Psoas muscle (tissue), 8 donors: ENCODE measurements around the gene DOK3. TPM values are rescaled to one million over a fixed set of nuclear protein-coding genes. Genes with fewer than 3 reads are reported as not detected.
A peak's percentile ranks its signal among the peaks of the same experiment; 100 is the strongest.

Experiments
- ATAC-seq, 4 donors: fragments of 200-7000 bp; cut with Tn5 transposase; one replicate each; pipeline ENCODE4 v1.9.1; 2020; ENCODE audit warnings: moderate library complexity in 3 of 4, mild to moderate bottlenecking in 2 of 4
- DNase-seq, 2 donors: peaks; one replicate each; pipeline ENCODE4 v3.0.0-alpha.2; 2020
- H3K27ac ChIP-seq: fragments of 200-600 bp; one replicate; pipeline ENCODE4 v1.8.0; 2022
- H3K27me3 ChIP-seq, 3 donors: fragments of 200-600 bp in 1 of 3; one replicate each; pipeline versions ENCODE4 v1.6.1 to v1.8.0; 2013 to 2022; ENCODE audit warnings: low read length in 2 of 3, mild to moderate bottlenecking in 2 of 3, moderate library complexity in 1 of 3; ENCODE audit not compliant: insufficient read depth in 3 of 3
- H3K36me3 ChIP-seq, 2 donors: fragments of 200-600 bp in 1 of 2; one replicate each; pipeline versions ENCODE4 v1.6.1 to v1.8.0; 2013 to 2022; ENCODE audit warnings: low read depth in 1 of 2, mild to moderate bottlenecking in 1 of 2, moderate library complexity in 1 of 2; ENCODE audit not compliant: insufficient read depth in 1 of 2
- H3K4me1 ChIP-seq: fragments of 200-600 bp; one replicate; pipeline ENCODE4 v1.8.0; 2022
- H3K4me3 ChIP-seq: fragments of 200-600 bp; one replicate; pipeline ENCODE4 v1.8.0; 2022; ENCODE audit warnings: mild to moderate bottlenecking
- H3K9me3 ChIP-seq: fragments of 200-600 bp; one replicate; pipeline ENCODE4 v1.8.0; 2022
- WGBS, 3 donors: extraction: QIAGEN DNeasy Blood & Tissue Kit; methylation state at CpG; one replicate each; pipeline versions ENCODE4 v1.1.6 to v1.1.7; 2013; 5-methylcytosine and 5-hydroxymethylcytosine counted together
- intact Hi-C, 2 donors: fragments of 100-400 bp; cut with DNase I; formaldehyde crosslinking; loops; one replicate each; pipeline versions ENCODE4 v1.11.0 to v1.14.2; 2022
- polyA plus RNA-seq, 3 donors: library from polyadenylated mRNA; stranded (reverse); fragments of 200-250 nt; gene quantifications; one replicate each; pipeline ENCODE4 v1.2.3, GENCODE V29; 2013
- total RNA-seq, 4 donors: library from RNA; stranded (reverse); fragmentation: NEBNext Ultra II Directional in 2 of 4; extraction: Animal tissue kit (Norgen Biotek cat#: 25700) in 2 of 4; gene quantifications; one replicate each; pipeline versions ENCODE4 v1.2.1 to v1.2.4, GENCODE V29; 2021 to 2023
- TF ChIP-seq, protein P1 (sequence below): fragments of 200-600 bp; IDR thresholded peaks from one replicate; pipeline ENCODE4 v1.8.0; 2022; ENCODE audit warnings: antibody characterized with exemption
- donor health status: healthy with polysubstance abuse.
- donor health status: DM: no; HTN: no; CAD: no; lungs with moderate emphysema.
- donor health status: Bipolar disorder and iron deficiency.
- donor health status: healthy.
- donor health status: DM: yes; HTN: yes; CAD: no.
- donor health status: DM: no; HTN: no; CAD: no.
- donor health status: DM: no; HTN: no; CAD: no.
- donor health status: DM: yes; HTN: yes; CAD: no.

DOK3 gene
- total and polyA plus RNA-seq, 7 donors: 0.44 to 5.4 (median 3.3) TPM

DNA sequence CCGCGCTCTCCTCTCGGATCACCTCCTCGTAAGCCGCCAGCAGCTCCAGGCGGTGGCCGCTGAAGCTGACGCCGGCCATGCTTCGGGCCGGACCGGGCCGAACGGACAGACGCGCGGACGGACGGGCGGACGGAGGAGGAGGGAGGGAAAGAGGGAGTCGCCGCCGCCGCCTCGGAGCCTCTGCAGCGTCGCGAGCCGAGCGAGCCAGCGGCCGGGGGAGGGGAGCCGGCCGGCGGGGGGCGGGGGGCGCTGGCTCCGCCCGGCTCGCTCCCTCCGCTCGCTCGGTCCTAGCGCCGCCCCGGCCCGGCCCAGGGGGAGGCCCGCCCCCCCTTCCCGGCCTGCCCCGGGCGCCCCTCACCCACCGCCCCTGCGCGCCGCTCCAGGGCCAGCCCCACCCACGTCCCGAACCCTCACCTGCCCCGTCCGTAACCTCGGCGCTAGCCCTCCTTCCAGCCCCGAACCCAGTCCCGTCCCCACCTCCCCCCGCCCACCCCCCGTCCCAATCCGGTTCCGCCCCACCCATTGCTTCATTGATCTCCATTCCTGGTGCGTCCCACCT, 36.1 kb downstream of the DOK3 start, which contains the start of gene DBN1:
TSS of gene DBN1 (minus strand) at position 192 of the 559 bp plus-strand sequence. CDS start at position 79, 113 bp downstream.
- ATAC-seq (peak; percentile 23 to 58 (median 46)), DNase-seq (peak; percentile 62 to 78)
- peak within 1 kb of the TSS; percentile 55 for H3K27ac ChIP-seq
- no peaks in the 10 kb centered on the region for H3K27me3 ChIP-seq
- intact Hi-C loops: no loop called here
- no peaks in the 10 kb centered on the region for H3K36me3 ChIP-seq
- WGBS, 3 donors: 4 to 14% (median 8%) methylated on average over 7 to 65 of the region's 69 CpGs
- H3K9me3 ChIP-seq: no peaks in the 10 kb centered on the region
- H3K4me1 ChIP-seq: peaks cover 11% of the 10 kb centered on the region
- TF ChIP-seq, protein P1, sequence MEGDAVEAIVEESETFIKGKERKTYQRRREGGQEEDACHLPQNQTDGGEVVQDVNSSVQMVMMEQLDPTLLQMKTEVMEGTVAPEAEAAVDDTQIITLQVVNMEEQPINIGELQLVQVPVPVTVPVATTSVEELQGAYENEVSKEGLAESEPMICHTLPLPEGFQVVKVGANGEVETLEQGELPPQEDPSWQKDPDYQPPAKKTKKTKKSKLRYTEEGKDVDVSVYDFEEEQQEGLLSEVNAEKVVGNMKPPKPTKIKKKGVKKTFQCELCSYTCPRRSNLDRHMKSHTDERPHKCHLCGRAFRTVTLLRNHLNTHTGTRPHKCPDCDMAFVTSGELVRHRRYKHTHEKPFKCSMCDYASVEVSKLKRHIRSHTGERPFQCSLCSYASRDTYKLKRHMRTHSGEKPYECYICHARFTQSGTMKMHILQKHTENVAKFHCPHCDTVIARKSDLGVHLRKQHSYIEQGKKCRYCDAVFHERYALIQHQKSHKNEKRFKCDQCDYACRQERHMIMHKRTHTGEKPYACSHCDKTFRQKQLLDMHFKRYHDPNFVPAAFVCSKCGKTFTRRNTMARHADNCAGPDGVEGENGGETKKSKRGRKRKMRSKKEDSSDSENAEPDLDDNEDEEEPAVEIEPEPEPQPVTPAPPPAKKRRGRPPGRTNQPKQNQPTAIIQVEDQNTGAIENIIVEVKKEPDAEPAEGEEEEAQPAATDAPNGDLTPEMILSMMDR: no peak
- peak within 1 kb of the TSS; percentile 76 for H3K4me3 ChIP-seq

DNA sequence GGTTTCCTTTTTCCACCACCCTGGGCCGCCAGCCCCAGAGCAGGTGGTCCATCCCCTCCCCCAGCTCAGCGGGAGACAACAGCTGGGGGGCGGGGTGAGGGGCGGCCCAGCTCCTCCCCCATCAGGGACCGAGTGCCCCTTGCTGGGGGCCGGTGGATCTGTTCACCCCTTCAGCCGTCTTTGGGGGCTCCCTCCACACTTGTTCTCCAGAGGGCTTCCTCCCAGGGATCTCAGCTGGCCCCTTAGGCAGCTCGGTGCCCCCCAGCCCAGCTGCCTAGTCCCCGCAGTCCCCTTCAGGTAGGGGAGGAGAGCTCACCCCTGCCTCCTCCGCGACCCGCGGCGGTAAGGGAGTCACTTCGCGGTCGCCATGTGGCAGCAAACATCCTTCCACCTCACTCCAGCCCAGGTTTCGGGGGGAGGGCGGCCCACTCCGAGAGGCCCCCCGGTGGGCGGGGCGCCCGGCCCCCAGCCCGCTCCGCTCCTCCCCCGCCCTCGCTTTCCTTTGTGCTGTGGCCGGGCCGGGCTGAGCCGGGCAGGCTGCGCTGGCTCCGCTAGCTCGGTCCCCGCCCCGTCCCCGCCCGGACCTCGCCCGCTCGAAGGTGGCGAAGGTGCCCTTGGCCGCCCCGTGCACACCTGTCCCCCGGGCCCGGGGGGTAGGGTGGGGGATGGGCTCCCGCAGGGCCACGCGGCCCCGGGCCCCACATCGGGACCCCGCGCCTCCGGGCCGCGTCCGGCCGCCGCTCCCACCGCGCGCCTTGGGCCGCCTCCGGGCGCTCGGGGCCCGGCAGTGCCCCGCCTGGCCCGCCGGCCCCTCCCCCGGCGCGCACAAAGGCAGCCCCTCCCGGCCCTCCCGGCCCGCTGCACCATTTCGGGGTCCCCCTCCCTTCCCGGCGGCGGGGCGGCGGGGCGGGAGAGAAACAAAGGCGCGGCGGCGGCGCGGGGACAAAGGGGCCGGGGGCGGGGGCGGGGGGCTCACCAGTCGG, 36.9 kb downstream of the DOK3 start:
- Histone ChIP-seq H3K4me3 (peak overlapping the region; percentile 76), H3K4me1 (peaks cover 8% of the 10 kb centered on the region), H3K27ac (peak overlapping the region; percentile 55), H3K36me3 (no peaks in the 10 kb centered on the region), H3K9me3 (no peaks in the 10 kb centered on the region), H3K27me3 (no peaks in the 10 kb centered on the region)
- DNase-seq (peak in 1 of 2 donors; percentile 50), ATAC-seq (peak; percentile 4 to 24 (median 20))
- 2 to 12% (median 3%) methylated on average over 22 to 93 of the region's 93 CpGs for WGBS, 3 donors
- TF ChIP-seq, protein P1: no peak
- intact Hi-C loops: no loop called here

DNA sequence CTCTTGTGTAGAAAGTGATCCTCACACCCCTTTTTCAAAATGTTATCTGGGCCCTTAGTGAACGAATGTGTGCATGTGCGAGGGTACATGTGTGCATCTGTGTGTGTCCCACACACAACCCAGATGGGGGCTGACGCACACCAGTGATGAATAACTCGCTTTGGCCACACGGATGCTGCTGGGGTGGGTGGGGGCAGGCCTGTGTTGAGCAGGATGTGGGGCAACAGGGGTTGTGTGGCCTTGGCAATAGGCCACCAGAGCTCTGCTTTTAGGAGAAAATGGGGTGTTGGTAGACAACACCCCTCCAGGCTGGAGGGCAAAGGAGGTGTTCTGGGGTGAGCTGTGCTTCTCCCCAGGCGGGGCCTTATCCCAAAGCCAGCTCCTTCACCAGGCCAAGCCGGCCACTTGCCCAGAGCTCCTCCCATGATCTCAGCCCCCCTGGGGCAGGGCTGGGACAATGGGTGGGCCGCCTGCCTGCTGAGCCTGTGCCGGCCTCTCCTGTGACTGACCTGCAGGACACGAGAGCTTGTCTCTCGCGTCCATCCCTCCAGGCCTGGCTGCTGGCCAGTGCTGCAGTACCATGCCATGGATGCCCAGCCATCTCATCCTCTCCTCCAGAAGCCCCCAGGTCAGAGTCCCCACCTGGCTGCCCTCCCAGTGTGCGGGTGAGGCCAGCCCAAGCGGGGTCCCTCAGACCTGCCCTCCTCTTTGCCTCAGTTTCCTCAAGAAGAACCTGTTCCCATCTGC, 37.8 kb downstream of the DOK3 start:
- H3K9me3 ChIP-seq: no peaks in the 10 kb centered on the region
- peak in 1 of 4 donors; percentile 31 for ATAC-seq
- TF ChIP-seq, protein P1: no peak
- H3K4me1 ChIP-seq: peaks cover 8% of the 10 kb centered on the region
- H3K36me3 ChIP-seq: peaks cover 0 to 4% of the 10 kb centered on the region in 2 donors
- peak; percentile 77 to 88 for DNase-seq
- H3K4me3 ChIP-seq: peak overlapping the region; percentile 76
- peak overlapping the region; percentile 10 for H3K27ac ChIP-seq
- WGBS, 3 donors: 51 to 53% (median 52%) methylated on average over 13 to 14 of the region's 14 CpGs
- H3K27me3 ChIP-seq: no peaks in the 10 kb centered on the region
- intact Hi-C loops: no loop called here

DNA sequence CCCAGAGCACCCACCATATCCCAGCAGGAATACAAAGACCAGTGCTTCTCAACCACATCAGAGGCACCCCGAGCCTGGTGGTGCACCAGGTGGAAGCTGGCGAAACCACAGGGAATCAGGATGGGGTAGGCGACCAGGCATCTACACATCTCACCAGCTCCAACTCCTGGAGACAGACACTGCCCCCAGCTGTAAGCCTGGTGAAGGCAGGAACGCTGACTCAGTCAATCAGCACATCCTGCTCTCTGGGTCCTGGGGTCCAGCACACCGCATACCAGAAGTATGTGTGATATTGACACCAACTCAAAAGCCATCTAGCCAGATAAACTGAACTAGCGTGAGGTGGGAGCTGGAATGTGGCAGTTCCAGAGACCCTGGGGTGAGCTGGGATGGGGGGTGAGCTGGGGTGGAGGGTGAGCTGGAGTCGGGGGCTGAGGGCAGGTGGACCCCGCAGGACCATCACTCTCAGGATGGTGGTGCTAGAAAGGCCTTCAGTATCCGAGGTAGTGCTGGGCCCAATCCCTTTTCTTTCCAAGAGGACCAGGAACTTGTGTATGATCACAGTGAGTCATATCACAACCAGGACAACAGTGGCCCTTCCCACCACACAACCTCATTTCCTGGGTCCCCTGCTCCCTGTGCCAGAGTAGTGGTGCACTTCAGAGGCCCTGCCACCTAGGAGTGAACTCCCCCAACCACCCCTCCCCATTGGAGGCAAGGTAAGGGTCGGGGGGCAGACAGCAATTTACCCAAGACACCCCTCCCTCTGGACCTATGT, 38.7 kb downstream of the DOK3 start:
- Histone ChIP-seq H3K9me3 (no peaks in the 10 kb centered on the region), H3K36me3 (peaks cover 0 to 12% of the 10 kb centered on the region in 2 donors), H3K27me3 (no peaks in the 10 kb centered on the region), H3K4me1 (peaks cover 8% of the 10 kb centered on the region), H3K27ac (no peak overlapping the region), H3K4me3 (no peak overlapping the region)
- TF ChIP-seq, protein P1: no peak
- 85 to 87% (median 86%) methylated on average over 10 of the region's 10 CpGs for WGBS, 3 donors
- intact Hi-C loops: no loop called here
- ATAC-seq (no peak), DNase-seq (no peak)
